Stimulated activated CD4-positive, alpha-beta T cell treated with anti-CD3 and anti-CD28 coated beads, Interleukin-12 subunit alpha, Interleukin-12 subunit beta, amount 100 ng/mL, for 24 hours (primary cell): ENCODE measurements around the gene RNF126.
"Not testable (repeated sequence)": the region's sequence is repeated elsewhere in the genome, so short reads cannot be mapped to it uniquely, and the experiment has no call there.

Experiments
- DNase-seq, 2 experiments: peaks; one replicate each; pipeline ENCODE4 v3.0.0-alpha.2; 2020; ENCODE audit warnings: low read depth in 2 of 2

Gene RNF126

GRCh38 chr19:628168-628567 is 34.8 kb downstream of the RNF126 start:
- DNase-seq: no peak

GRCh38 chr19:626566-626965 is 36.4 kb downstream of the RNF126 start:
- DNase-seq: not testable (repeated sequence)

- no peak for DNase-seq
These were observed 37.8 kb downstream of the RNF126 start for GRCh38 chr19:625257-625656.

- DNase-seq: no peak
These were observed 38.4 kb downstream of the RNF126 start for GRCh38 chr19:624433-625109.

GRCh38 chr19:623974-624373 is 39.0 kb downstream of the RNF126 start:
- DNase-seq: no peak

GRCh38 chr19:623175-623916 is 39.7 kb downstream of the RNF126 start:
- no peak for DNase-seq

- DNase-seq: no peak
These were observed 40.3 kb downstream of the RNF126 start for GRCh38 chr19:622666-623065.

GRCh38 chr19:621819-622218 is 41.2 kb downstream of the RNF126 start:
- no peak for DNase-seq

GRCh38 chr19:621191-621590 is 41.8 kb downstream of the RNF126 start:
- DNase-seq: not testable (repeated sequence)

GRCh38 chr19:620166-620862 is 42.7 kb downstream of the RNF126 start:
- DNase-seq: no peak

GRCh38 chr19:619286-620002 is 43.6 kb downstream of the RNF126 start:
- DNase-seq: no peak

GRCh38 chr19:618674-619285 is 44.2 kb downstream of the RNF126 start:
- DNase-seq: no peak

GRCh38 chr19:618247-618619 is 44.8 kb downstream of the RNF126 start:
- DNase-seq: no peak

- no peak for DNase-seq
These were observed 45.3 kb downstream of the RNF126 start for GRCh38 chr19:617551-618246.

GRCh38 chr19:616747-617526 is 46.1 kb downstream of the RNF126 start:
- no peak for DNase-seq

GRCh38 chr19:616062-616700 is 46.8 kb downstream of the RNF126 start:
- DNase-seq: no peak

GRCh38 chr19:615619-616018 is 47.4 kb downstream of the RNF126 start:
- no peak for DNase-seq

- DNase-seq: no peak
These were observed 49.1 kb downstream of the RNF126 start for GRCh38 chr19:613732-614567.

- no peak for DNase-seq
These were observed 50.1 kb downstream of the RNF126 start for GRCh38 chr19:612941-613340.
